GM18861 (cell line): Measurements from ENCODE around the gene SGMS1.

Experiments
- ATAC-seq: cut with Tn5 transposase; IDR thresholded peaks from one replicate; pipeline ENCODE4 v1.9.1; 2021; ENCODE audit not compliant: unreplicated experiment

Gene SGMS1

GRCh38 chr10:50324046-50324445, 299.7 kb downstream of the SGMS1 start:
- no peak for ATAC-seq

GRCh38 chr10:50322077-50322476, 301.7 kb downstream of the SGMS1 start:
- no peak for ATAC-seq

- no peak for ATAC-seq
Measured at GRCh38 chr10:50318129-50318528, 305.6 kb downstream of the SGMS1 start.

GRCh38 chr10:50316695-50317648, 306.8 kb downstream of the SGMS1 start:
- no peak for ATAC-seq

DNA sequence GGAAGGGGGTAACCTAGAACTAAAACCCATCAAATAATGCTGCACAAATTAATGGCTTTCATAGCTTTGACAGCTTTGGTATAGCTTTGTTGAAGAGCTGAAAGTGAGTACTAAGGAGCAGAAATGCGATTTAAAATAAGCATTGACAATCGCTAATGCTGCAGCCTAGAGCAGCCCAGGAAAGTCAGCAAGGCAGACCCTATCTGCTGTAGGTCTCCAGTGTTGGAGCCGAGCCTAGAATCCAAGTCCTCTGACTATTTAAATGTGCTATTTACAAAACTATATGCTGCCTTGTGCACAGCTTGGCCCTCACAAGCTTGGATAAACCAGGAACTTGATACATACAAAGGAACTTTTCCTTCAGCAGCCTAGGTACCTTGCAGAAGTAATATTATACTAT, 307.6 kb downstream of the SGMS1 start:
- ATAC-seq = no peak

DNA sequence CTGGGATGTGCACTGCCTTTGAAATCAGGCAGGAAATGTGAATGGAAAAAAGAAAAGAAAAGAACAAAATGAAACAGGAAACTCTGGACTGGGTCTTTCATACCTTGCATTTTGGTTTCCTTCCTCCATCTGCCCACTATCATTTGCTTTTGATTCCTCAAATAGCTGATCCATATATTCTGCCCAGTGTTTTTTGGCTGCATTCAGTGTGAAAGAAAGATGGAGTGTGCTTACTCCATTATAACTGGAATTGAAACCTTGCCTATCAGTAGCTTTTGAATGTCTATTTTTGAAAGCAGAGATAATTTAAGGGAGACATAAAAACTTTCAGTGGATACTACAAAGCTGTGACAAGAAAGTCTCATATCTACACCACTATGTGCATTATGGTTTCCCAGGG, 308.3 kb downstream of the SGMS1 start:
- ATAC-seq = no peak

DNA sequence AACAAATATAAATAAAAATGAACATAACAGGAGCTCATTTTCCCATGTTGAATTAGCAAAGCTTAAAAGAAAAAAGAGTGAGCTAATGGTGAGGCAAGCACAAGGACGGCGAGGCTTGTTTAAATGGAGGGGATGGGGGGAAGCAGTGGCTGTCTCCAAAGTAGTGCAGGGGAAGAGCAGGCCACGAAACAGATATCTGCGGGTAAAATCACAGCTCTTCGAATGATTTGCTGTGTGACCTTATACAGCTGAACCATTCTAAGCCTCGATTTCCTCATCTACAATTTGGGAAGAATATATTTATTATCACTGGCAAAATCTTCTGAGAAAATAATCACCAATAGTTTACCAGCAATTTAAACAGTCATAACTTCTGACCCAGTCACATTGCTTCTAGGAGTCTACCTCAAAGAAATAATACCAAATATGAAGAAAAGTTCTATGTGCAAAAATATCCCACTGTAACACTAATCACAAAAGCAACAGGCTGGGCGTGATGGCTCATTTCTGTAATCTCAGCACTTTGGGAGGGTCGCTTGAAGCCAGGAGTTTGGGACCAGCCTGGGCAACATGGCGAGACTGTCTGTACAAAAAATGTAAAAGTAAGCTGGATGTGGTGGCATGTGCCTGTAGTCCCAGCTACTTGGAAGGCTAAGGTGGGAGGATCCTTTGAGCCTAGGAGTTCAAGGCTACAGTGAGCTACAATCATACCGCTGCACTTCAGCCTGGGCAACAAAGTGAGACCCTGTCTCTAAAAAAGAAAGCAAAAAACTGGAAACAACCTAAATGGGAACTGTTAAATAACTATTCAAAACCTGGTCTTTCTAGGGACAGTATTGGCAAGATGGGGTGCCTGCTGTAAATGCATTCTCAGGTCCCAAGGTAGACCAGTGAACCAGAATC, 309.3 kb downstream of the SGMS1 start:
- no peak for ATAC-seq

DNA sequence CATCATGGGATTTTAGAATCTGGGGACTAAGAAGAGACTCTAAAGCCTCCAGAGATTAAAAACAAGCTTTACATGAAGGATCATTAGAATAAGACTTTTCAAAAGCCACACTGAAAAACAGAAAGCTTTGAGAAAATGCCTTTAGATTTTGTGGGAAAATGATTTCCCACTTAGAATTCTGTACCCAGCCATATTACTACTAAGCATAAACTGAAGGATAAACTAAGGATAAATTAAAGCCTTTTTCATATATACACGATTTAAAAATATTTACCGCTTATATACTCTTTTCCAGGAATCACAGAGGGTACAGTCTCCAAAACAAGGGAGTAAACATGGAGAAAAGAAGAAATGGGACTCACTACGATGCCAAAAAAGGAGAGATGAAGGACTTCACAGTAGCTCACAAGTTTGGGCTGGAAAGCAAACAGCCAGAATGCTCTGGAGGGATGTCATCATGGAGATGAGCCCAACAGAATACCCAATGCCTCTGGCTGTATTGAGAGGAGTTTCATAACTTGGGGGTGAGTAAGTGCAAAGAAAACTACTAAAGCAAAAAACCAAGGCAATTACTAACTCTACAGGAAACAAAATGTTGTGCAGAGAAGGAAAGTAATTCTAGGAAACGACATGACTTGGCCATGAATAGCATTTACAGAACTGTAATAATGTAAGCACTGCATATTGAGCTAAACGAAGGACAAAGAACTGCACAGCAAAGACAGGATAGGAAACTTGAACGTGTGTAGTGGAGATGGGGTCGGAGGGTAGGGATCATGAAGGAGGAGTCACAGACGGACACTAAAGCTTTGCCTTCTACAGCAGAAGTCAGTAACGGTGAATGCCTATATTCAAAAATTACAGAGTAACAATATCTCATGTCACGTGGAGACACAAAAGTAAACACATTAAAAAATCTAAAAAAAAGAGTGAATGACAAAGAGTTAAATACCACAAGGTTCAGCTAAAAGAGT, 311.0 kb downstream of the SGMS1 start:
- no peak for ATAC-seq

DNA sequence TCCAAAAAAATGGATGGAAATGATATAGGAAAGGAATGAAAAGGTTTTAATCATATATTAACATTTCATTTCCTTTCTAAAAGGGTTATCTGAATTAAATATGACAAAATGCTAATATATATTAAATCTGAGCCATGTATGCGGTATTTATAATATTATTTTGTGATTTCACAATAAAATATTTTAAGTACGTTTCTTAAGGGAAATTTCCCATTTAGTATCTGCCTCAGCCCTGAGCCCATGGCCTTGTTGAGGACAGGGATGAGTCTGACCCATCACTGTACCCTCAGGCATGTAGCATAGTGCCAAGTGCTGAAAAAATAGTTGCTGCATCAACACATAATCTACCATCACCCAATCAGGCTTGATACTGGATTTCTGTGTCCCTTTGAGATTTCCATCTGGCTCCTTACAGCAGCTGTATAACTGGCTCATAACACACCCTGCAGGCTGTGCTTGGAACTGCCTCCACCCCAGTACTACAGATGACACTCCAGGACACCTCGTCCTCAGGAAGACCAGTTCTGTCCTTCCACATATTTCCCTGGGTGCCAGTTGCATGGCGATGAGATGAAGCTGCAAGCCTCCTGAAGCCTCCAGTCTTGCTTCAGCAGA, 313.1 kb downstream of the SGMS1 start:
- no peak for ATAC-seq

- no peak for ATAC-seq
Measured at GRCh38 chr10:50309342-50309741, 314.4 kb downstream of the SGMS1 start.

GRCh38 chr10:50304660-50305059, 319.1 kb downstream of the SGMS1 start:
- ATAC-seq = no peak

GRCh38 chr10:50299948-50300669, 323.6 kb downstream of the SGMS1 start:
- ATAC-seq = no peak

DNA sequence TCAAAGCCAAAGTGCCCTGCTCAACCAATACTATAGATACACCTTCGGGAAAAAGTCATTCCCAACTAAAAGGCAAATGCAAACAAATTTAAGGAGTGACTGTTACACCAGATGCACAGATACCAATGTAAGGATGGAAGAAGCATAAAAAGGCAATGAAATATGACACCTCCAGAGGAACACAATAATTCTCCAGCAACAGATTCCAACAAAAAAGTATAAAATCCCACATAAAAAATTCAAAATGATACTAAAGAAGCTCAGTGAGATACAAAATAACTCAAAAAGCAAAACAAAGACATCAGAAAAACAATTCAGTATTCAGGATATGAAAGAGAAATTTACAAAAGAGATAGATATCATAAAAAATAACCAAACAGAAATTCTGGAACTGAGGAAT, 328.4 kb downstream of the SGMS1 start:
- no peak for ATAC-seq

- no peak for ATAC-seq
Measured at GRCh38 chr10:50294582-50294981, 329.2 kb downstream of the SGMS1 start.

DNA sequence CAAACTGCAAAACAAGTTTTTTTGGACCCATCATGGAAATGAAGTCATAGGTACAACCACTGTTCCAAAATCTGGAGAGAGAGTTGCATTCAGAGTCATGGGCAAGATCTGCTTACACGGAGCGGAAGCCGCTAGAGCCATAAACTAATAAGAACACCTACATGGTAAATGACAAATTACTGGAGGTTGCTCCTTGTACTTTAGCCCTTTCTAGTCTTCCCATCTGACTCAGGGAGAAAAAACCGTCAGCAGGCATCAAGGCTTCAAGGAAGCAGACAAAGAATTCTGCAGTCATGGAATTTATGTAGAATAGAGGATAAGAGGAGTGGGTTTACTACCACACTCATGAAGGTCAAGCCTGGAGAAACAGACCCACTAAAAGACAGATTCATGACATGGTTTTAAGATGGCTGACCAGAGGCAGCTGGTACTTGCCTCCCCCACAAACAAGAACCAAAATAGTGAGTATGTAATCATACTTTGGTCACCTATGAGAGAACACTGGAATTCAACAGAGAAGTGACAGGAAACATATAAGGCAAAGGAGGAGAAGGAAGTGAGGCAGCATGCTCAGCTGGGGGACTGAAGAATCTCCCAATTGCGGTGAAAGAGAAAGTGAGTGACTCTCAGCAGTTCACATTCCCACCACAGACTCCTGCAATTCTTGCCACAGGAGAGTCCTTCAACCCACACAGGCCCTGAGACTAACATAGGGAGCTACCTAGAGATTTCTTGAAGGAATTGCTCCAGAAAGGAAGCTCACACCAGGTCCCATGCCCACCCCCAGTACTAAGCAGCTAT, 330.0 kb downstream of the SGMS1 start:
- no peak for ATAC-seq

GRCh38 chr10:50291261-50291850, 332.4 kb downstream of the SGMS1 start:
- peak; percentile 76 for ATAC-seq

- ATAC-seq = no peak
Measured at GRCh38 chr10:50289196-50289595, 334.6 kb downstream of the SGMS1 start.
